Measurements from ENCODE around the gene SNRPA. TPM values are rescaled to one million over a fixed set of nuclear protein-coding genes. Genes with fewer than 3 reads are reported as not detected.

SNRPA gene
- total and polyA plus RNA-seq, 2 of the 13 experiments (the other 11 are each of a cell fraction or from before 2014, with no cell fraction given) = 59.6 to 162 TPM

GRCh38 chr19:40781140-40781539 is 30.1 kb downstream of the SNRPA start:
- ChIA-PET POLR2A (no interaction called here), CTCF (ENCODE audit: low intra/inter-chr PET ratio, low total read pairs) (no interaction called here)
- in situ Hi-C loops (cut with HindIII; ENCODE audit: extremely low pct_ligation_motif_present, low pct_unique_long_range_greater_than_20kb) (no loop called here), intact Hi-C loops (cut with micrococcal nuclease; ENCODE audit: unreplicated experiment) (no loop called here)
- Histone ChIP-seq H3K27ac (ENCODE audit: extremely low read length, insufficient read depth, low read length) (no peak overlapping the region), H3K4me1 (ENCODE audit: insufficient read depth, low read length) (peaks cover 27% of the 10 kb centered on the region), H2AFZ (ENCODE audit: low read length) (no peak overlapping the region), H4K20me1 (ENCODE audit: insufficient read depth, low read length) (no peaks in the 10 kb centered on the region), H3K27me3 (ENCODE audit: control insufficient read depth in 1 of 2, insufficient read depth in 2 of 2, low read length in 2 of 2) (no peaks in the 10 kb centered on the region; a peak in 1 of 5 replicates), H3K4me2 (ENCODE audit: low read depth, low read length) (no peak overlapping the region), H3K4me3 (replicated peaks in 1 of 3; ENCODE audit: insufficient read depth in 1 of 3, low read depth in 2 of 3, low read length in 3 of 3) (no peak overlapping the region), H3K9ac (ENCODE audit: insufficient read depth, low read depth, low read length) (no peak overlapping the region), H3K79me2 (ENCODE audit: insufficient read depth, low read length) (no peaks in the 10 kb centered on the region), H3K9me3 (ENCODE audit: low read length) (no peaks in the 10 kb centered on the region), H3K36me3 (replicated peaks in 1 of 2; ENCODE audit: control insufficient read depth in 1 of 2, insufficient read depth in 2 of 2, low read length in 2 of 2) (no peaks in the 10 kb centered on the region)
- 93% methylated on average over 7 of the region's 7 CpGs for WGBS (ENCODE audit: low lambda C conversion rate)
- no TSS peak for BruUV-seq (replicated peaks)
- TF ChIP-seq NPAS2 (CRISPR knock-in tag; IDR thresholded peaks at IDR 0.05; ENCODE audit: borderline replicate concordance) = no peak
- no peak for TF ChIP-seq ZNF766 (CRISPR knock-in tag; IDR thresholded peaks at IDR 0.05; ENCODE audit: borderline replicate concordance)
- TF ChIP-seq GTF2F1 (IDR thresholded peaks at IDR 0.05; ENCODE audit: low read length) = no peak
- TF ChIP-seq KDM6A (CRISPR knock-in tag; IDR thresholded peaks at IDR 0.05; ENCODE audit: low read depth) = no peak
- no peak for TF ChIP-seq TEAD2 (CRISPR knock-in tag; IDR thresholded peaks at IDR 0.05)
- TF ChIP-seq ERF (CRISPR knock-in tag; IDR thresholded peaks at IDR 0.05) = no peak
- TF ChIP-seq ZBTB38 (CRISPR knock-in tag; IDR thresholded peaks at IDR 0.05) = no peak
- TF ChIP-seq TOE1 (CRISPR knock-in tag; IDR thresholded peaks at IDR 0.05) = no peak
- TF ChIP-seq U2AF2 (IDR thresholded peaks at IDR 0.05; ENCODE audit: low read depth, low read length) = no peak
- no peak for TF ChIP-seq ZNF777 (CRISPR knock-in tag; IDR thresholded peaks at IDR 0.05)
- no peak for TF ChIP-seq STAT5B (CRISPR knock-in tag; IDR thresholded peaks at IDR 0.05)
- TF ChIP-seq ZNF3 (CRISPR knock-in tag; IDR thresholded peaks at IDR 0.05) = no peak
- TF ChIP-seq IKZF4 (CRISPR knock-in tag; IDR thresholded peaks at IDR 0.05; ENCODE audit: borderline replicate concordance, low read depth, not compliant biosample characterization) = no peak
- TF ChIP-seq ZNF772 (CRISPR knock-in tag; IDR thresholded peaks at IDR 0.05) = no peak
- no peak for TF ChIP-seq ZNF768 (CRISPR knock-in tag; IDR thresholded peaks at IDR 0.05)
- no peak for TF ChIP-seq ATF4 (CRISPR knock-in tag; IDR thresholded peaks at IDR 0.05)
- TF ChIP-seq ZC3H13 (CRISPR knock-in tag; IDR thresholded peaks at IDR 0.05) = no peak
- TF ChIP-seq SP5 (CRISPR knock-in tag; IDR thresholded peaks at IDR 0.05; ENCODE audit: borderline replicate concordance, low read depth) = no peak
- no peak for TF ChIP-seq HINFP (CRISPR knock-in tag; IDR thresholded peaks at IDR 0.05; ENCODE audit: low read depth)
- TF ChIP-seq BCLAF1 (IDR thresholded peaks at IDR 0.05) = no peak
- FAIRE-seq (no peak), DNase-seq (ENCODE audit: low spot score) (no peak), ATAC-seq (no peak)

Measured in HepG2 (cell line).